ENCODE results near the gene CACNA1S. TPM values are rescaled to one million over a fixed set of nuclear protein-coding genes. Genes with fewer than 3 reads are reported as not detected.
A peak's percentile ranks its signal among the peaks of the same experiment; 100 is the strongest.

Gene CACNA1S
- polyA plus RNA-seq, 2 donors, result not detected

DNA sequence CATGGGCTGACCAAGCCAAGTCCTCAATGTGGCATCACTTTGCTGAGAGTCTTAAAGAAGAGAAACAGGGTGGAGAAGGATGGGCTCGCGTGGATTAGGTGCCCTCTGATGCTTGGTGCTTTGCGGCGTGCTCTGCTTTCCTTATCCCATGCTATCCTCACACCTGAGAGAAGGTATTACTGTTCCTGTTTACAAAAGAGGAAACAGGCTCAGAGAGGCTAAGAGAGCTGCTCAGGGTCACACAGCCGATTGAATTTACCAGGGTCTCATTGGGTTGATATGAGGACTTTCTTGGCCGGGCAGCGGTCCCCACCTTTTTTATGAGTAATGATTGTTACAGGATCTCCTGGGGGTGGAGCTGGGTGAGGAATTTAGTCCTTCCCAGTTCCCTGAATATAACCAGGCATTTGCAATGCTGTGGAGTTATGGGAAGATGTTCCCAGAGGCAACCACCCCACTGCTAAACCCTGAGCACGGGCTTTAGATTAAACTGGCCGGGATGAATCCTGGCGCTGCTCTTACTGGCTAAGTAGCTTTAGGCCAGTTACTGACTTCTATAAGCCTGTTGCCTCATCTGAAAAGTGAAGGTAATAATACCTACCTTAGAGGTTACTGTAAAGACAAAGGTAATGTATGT, 10.2 kb upstream of the CACNA1S start:
- Histone ChIP-seq H3K4me3 (ENCODE audit: low read depth in 1 of 2, low read length in 2 of 2) (no peak overlapping the region), H3K36me3 (ENCODE audit: control insufficient read depth in 2 of 2, insufficient read depth in 2 of 2, low read length in 1 of 2) (no peaks in the 10 kb centered on the region), H3K4me1 (ENCODE audit: control insufficient read depth in 2 of 2, insufficient read depth in 2 of 2, low read length in 1 of 2) (peaks cover 0 to 8% of the 10 kb centered on the region in 2 donors), H3K27ac (ENCODE audit: low read depth in 2 of 2, low read length in 1 of 2) (no peak overlapping the region), H3K27me3 (ENCODE audit: control insufficient read depth in 1 of 2, insufficient read depth in 2 of 2, low read length in 2 of 2) (no peaks in the 10 kb centered on the region), H3K9me3 (ENCODE audit: control insufficient read depth in 2 of 2, insufficient read depth in 1 of 2, low read depth in 1 of 2, low read length in 1 of 2) (no peaks in the 10 kb centered on the region)
- 85 to 91% methylated on average over 10 of the region's 10 CpGs for WGBS, 2 donors

- H3K4me1 ChIP-seq (ENCODE audit: control insufficient read depth in 2 of 2, insufficient read depth in 2 of 2, low read length in 1 of 2), result peaks cover 3% of the 10 kb centered on the region in 2 donors
- 42 to 47% methylated on average over 14 of the region's 14 CpGs for WGBS, 2 donors
- H3K9me3 ChIP-seq (ENCODE audit: control insufficient read depth in 2 of 2, insufficient read depth in 1 of 2, low read depth in 1 of 2, low read length in 1 of 2), result no peaks in the 10 kb centered on the region
- no peak overlapping the region for H3K4me3 ChIP-seq (ENCODE audit: low read depth in 1 of 2, low read length in 2 of 2)
- H3K36me3 ChIP-seq (ENCODE audit: control insufficient read depth in 2 of 2, insufficient read depth in 2 of 2, low read length in 1 of 2), result no peaks in the 10 kb centered on the region
- no peak overlapping the region for H3K27ac ChIP-seq (ENCODE audit: low read depth in 2 of 2, low read length in 1 of 2)
- peaks cover 0 to 2% of the 10 kb centered on the region in 2 donors for H3K27me3 ChIP-seq (ENCODE audit: control insufficient read depth in 1 of 2, insufficient read depth in 2 of 2, low read length in 2 of 2)
These were observed 7.3 kb upstream of the CACNA1S start for GRCh38 chr1:201119206-201120197.

DNA sequence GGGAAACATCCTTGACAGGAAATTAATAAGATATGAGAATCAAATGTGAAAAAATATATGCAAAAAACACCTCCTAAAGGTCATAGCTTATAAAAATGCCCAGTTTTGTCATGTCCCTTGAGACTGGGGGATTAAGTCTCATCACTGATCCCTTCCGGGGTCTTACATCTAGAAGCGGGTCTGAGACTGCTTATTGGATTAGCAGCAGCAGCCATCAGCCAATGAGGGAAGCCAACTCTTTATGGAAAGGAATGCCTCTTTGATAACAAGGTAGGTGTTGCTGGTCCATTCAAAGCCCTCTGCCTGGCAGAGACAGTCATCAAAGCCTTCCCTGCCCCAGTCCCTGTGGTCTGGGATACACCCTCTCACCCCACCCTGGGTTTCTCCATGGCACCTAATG, 3.9 kb upstream of the CACNA1S start:
- no peaks in the 10 kb centered on the region for H3K9me3 ChIP-seq (ENCODE audit: control insufficient read depth in 2 of 2, insufficient read depth in 1 of 2, low read depth in 1 of 2, low read length in 1 of 2)
- WGBS, 2 donors, result 96% methylated on average over 2 of the region's 2 CpGs
- H3K4me1 ChIP-seq (ENCODE audit: control insufficient read depth in 2 of 2, insufficient read depth in 2 of 2, low read length in 1 of 2), result peaks cover 3 to 5% of the 10 kb centered on the region in 2 donors
- H3K27ac ChIP-seq (ENCODE audit: low read depth in 2 of 2, low read length in 1 of 2), result no peak overlapping the region
- peaks cover 0 to 2% of the 10 kb centered on the region in 2 donors for H3K27me3 ChIP-seq (ENCODE audit: control insufficient read depth in 1 of 2, insufficient read depth in 2 of 2, low read length in 2 of 2)
- no peak overlapping the region for H3K4me3 ChIP-seq (ENCODE audit: low read depth in 1 of 2, low read length in 2 of 2)
- no peaks in the 10 kb centered on the region for H3K36me3 ChIP-seq (ENCODE audit: control insufficient read depth in 2 of 2, insufficient read depth in 2 of 2, low read length in 1 of 2)

GRCh38 chr1:201115390-201115937, 3.2 kb upstream of the CACNA1S start:
- no peaks in the 10 kb centered on the region for H3K9me3 ChIP-seq (ENCODE audit: control insufficient read depth in 2 of 2, insufficient read depth in 1 of 2, low read depth in 1 of 2, low read length in 1 of 2)
- peaks cover 3 to 5% of the 10 kb centered on the region in 2 donors for H3K4me1 ChIP-seq (ENCODE audit: control insufficient read depth in 2 of 2, insufficient read depth in 2 of 2, low read length in 1 of 2)
- no peaks in the 10 kb centered on the region for H3K36me3 ChIP-seq (ENCODE audit: control insufficient read depth in 2 of 2, insufficient read depth in 2 of 2, low read length in 1 of 2)
- no peak overlapping the region for H3K4me3 ChIP-seq (ENCODE audit: low read depth in 1 of 2, low read length in 2 of 2)
- H3K27me3 ChIP-seq (ENCODE audit: control insufficient read depth in 1 of 2, insufficient read depth in 2 of 2, low read length in 2 of 2), result peaks cover 0 to 2% of the 10 kb centered on the region in 2 donors
- 96 to 97% methylated on average over 25 of the region's 25 CpGs for WGBS, 2 donors
- H3K27ac ChIP-seq (ENCODE audit: low read depth in 2 of 2, low read length in 1 of 2), result no peak overlapping the region

DNA sequence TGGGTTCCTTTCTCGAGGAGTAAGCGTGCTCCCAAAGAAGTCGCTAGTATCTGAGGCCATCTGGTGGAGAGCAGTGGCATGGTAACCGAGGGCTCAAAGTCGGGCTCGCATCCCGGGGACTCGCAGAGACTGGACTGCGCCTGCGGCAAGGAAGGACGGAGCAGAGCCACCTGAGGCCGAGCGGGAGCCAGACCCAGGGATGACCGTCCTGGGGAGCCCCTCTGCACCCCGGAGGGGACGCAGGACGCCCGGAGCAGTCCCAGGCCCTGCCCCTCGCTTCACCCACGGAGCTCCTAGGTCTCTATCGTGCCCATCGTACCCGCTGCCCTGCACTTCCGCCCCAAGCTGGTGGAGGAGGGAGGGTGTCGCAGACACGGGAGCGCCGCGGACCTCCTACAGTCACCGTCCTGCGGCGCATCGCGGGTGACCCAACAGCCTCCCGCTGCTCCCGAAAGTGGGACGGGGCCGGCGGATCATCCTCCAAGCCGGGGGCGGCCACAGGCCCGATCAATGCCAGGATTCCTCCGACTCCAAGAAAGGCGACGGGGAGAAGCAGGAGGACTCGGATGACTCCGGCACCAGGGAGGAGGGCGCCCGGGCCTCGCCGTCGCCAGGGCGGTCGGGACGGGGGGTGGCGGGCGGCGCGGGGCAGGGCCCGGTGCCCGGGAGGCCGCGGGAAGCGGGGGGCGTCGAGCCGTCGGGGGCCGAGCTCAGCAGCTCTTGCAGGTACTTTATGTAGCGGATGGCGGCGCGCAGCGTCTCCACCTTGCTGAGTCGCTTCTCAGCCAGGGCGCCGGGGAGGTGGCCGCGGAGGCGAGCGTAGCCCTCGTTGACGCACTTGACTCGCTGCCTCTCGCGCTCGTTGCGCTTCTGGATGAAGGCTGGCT, 2.3 kb upstream of the CACNA1S start:
- Histone ChIP-seq H3K4me3 (ENCODE audit: low read depth in 1 of 2, low read length in 2 of 2) (peak overlapping the region; percentile 42 to 52), H3K27ac (ENCODE audit: low read depth in 2 of 2, low read length in 1 of 2) (no peak overlapping the region), H3K27me3 (ENCODE audit: control insufficient read depth in 1 of 2, insufficient read depth in 2 of 2, low read length in 2 of 2) (peaks cover 0 to 2% of the 10 kb centered on the region in 2 donors), H3K9me3 (ENCODE audit: control insufficient read depth in 2 of 2, insufficient read depth in 1 of 2, low read depth in 1 of 2, low read length in 1 of 2) (no peaks in the 10 kb centered on the region), H3K4me1 (ENCODE audit: control insufficient read depth in 2 of 2, insufficient read depth in 2 of 2, low read length in 1 of 2) (peaks cover 3 to 5% of the 10 kb centered on the region in 2 donors), H3K36me3 (ENCODE audit: control insufficient read depth in 2 of 2, insufficient read depth in 2 of 2, low read length in 1 of 2) (no peaks in the 10 kb centered on the region)
- 3 to 6% methylated on average over 61 to 88 of the region's 88 CpGs for WGBS, 2 donors

DNA sequence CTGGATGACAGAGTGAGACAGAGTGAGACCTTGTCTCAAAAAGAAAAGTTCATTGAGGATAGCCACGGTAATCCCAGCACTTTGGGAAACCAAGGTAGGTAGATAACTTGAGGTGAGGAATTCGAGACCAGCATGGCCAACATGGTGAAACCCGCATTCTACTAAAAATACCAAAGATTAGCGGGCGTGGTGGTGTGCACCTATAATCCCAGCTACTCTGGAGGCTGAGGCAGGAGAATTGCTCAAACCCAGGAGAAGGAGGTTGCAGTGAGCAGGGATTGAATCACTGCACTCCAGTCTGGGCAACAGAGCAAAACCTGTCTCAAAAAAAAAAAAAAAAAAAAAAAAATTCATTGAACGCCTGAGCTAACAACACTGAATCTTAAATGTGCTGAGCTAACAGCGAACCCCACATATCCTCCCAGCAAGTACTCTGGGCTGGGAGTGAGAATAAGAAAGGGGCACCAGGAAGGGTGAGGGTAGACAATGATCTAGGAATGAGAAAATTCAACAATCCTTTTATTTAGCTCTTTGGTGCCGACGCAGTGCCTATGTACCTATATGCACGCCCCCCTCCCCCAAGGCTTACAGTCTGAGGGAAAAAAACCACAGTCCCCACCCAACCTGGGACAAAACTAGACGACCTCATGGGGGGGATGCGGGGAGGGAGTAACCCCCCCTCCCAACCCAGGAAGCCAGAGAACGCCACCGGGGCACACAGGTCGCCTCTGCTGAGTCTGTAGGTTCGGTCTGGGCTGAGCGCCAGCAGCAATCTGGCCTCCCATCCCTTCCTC, 1.4 kb upstream of the CACNA1S start:
- H3K9me3 ChIP-seq (ENCODE audit: control insufficient read depth in 2 of 2, insufficient read depth in 1 of 2, low read depth in 1 of 2, low read length in 1 of 2), result no peaks in the 10 kb centered on the region
- H3K27me3 ChIP-seq (ENCODE audit: control insufficient read depth in 1 of 2, insufficient read depth in 2 of 2, low read length in 2 of 2), result peaks cover 0 to 2% of the 10 kb centered on the region in 2 donors
- peaks cover 3 to 5% of the 10 kb centered on the region in 2 donors for H3K4me1 ChIP-seq (ENCODE audit: control insufficient read depth in 2 of 2, insufficient read depth in 2 of 2, low read length in 1 of 2)
- H3K27ac ChIP-seq (ENCODE audit: low read depth in 2 of 2, low read length in 1 of 2), result no peak overlapping the region
- no peak overlapping the region for H3K4me3 ChIP-seq (ENCODE audit: low read depth in 1 of 2, low read length in 2 of 2)
- H3K36me3 ChIP-seq (ENCODE audit: control insufficient read depth in 2 of 2, insufficient read depth in 2 of 2, low read length in 1 of 2), result no peaks in the 10 kb centered on the region
- WGBS, 2 donors, result 36% methylated on average over 17 of the region's 17 CpGs

DNA sequence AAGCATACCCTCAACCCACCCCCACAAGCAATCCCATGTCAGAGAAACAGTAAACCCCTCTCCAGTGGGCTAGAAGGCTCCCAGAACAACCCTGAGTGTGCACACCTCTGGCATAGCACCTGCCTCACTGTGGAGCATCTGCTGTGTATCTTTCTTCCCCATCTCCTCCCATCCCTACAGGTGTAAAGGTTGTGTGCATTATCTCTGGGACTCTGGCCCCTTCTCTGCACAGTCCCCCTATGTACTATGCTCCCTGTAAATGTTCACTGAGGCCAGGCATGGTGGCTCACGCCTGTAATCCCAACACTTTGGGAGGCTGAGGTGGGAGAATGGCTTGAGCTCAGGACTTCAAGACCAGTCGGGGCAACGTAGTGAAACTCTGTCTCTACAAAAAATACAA, 700 bp upstream of the CACNA1S start:
- H3K4me1 ChIP-seq (ENCODE audit: control insufficient read depth in 2 of 2, insufficient read depth in 2 of 2, low read length in 1 of 2), result peaks cover 3 to 5% of the 10 kb centered on the region in 2 donors
- H3K27me3 ChIP-seq (ENCODE audit: control insufficient read depth in 1 of 2, insufficient read depth in 2 of 2, low read length in 2 of 2), result peaks cover 0 to 2% of the 10 kb centered on the region in 2 donors
- no peak overlapping the region for H3K27ac ChIP-seq (ENCODE audit: low read depth in 2 of 2, low read length in 1 of 2)
- H3K9me3 ChIP-seq (ENCODE audit: control insufficient read depth in 2 of 2, insufficient read depth in 1 of 2, low read depth in 1 of 2, low read length in 1 of 2), result no peaks in the 10 kb centered on the region
- H3K36me3 ChIP-seq (ENCODE audit: control insufficient read depth in 2 of 2, insufficient read depth in 2 of 2, low read length in 1 of 2), result no peaks in the 10 kb centered on the region
- no peak overlapping the region for H3K4me3 ChIP-seq (ENCODE audit: low read depth in 1 of 2, low read length in 2 of 2)
- WGBS, 2 donors, result 91% methylated on average over 3 of the region's 3 CpGs

GRCh38 chr1:201111672-201112071, 554 bp downstream of the CACNA1S start:
- peaks cover 0 to 2% of the 10 kb centered on the region in 2 donors for H3K27me3 ChIP-seq (ENCODE audit: control insufficient read depth in 1 of 2, insufficient read depth in 2 of 2, low read length in 2 of 2)
- H3K9me3 ChIP-seq (ENCODE audit: control insufficient read depth in 2 of 2, insufficient read depth in 1 of 2, low read depth in 1 of 2, low read length in 1 of 2), result no peaks in the 10 kb centered on the region
- WGBS, 2 donors, result 86 to 88% methylated on average over 2 of the region's 3 CpGs
- peaks cover 3 to 5% of the 10 kb centered on the region in 2 donors for H3K4me1 ChIP-seq (ENCODE audit: control insufficient read depth in 2 of 2, insufficient read depth in 2 of 2, low read length in 1 of 2)
- no peaks in the 10 kb centered on the region for H3K36me3 ChIP-seq (ENCODE audit: control insufficient read depth in 2 of 2, insufficient read depth in 2 of 2, low read length in 1 of 2)
- H3K27ac ChIP-seq (ENCODE audit: low read depth in 2 of 2, low read length in 1 of 2), result no peak overlapping the region
- H3K4me3 ChIP-seq (ENCODE audit: low read depth in 1 of 2, low read length in 2 of 2), result no peak overlapping the region
